K562 (cell line): ENCODE results near the gene NCOA3. TPM values are rescaled to one million over a fixed set of nuclear protein-coding genes. Genes with fewer than 3 reads are reported as not detected.

Source experiments
- ATAC-seq: fragments of 200-7000 bp; cut with Tn5 transposase; 3 replicates; pipeline ENCODE4 v1.9.1; 2020; ENCODE audit warnings: moderate library complexity
- BruUV-seq: library from RNA; stranded (reverse); fragments of 400-500 nt; replicated peaks from 2 replicates; lab custom pipeline; 2021; lab: Mats Ljungman, UMichigan
- CTCF ChIA-PET: fragments of 300-600 bp; formaldehyde crosslinking; extraction: SDS; loops from one replicate; lab custom pipeline; 2021; ENCODE audit warnings: low intra/inter-chr PET ratio; lab: Yijun Ruan, JAX
- POLR2A ChIA-PET: fragments of 300-600, 350-650 bp; sonication (Branson Sonifier 250); formaldehyde crosslinking; extraction: SDS; loops from one replicate; lab custom pipeline; 2021; ENCODE audit warnings: antibody characterized with exemption, inconsistent platforms; lab: Yijun Ruan, JAX
- DNase-seq, 4 experiments: peaks; one replicate each; pipeline versions ENCODE4 v3.0.0 to v3.0.0-alpha.2; 2011 to 2018; ENCODE audit warnings: low spot score in 3 of 4, mixed read lengths in 3 of 4; ENCODE audit errors: extremely low read depth in 1 of 4
- FAIRE-seq: peaks from 2 replicates; lab custom pipeline; 2011; peaks lifted over from hg19 to GRCh38; lab: Jason Lieb, UNC
- H2AFZ ChIP-seq: 2 replicates; pipeline ENCODE4 v1.6.0; 2011; ENCODE audit warnings: low read depth, low read length, control low read depth, inconsistent platforms
- H3K27ac ChIP-seq: fragments of 200-600 bp; 3 replicates; pipeline ENCODE4 v1.8.0; 2011; ENCODE audit warnings: low read depth, mild to moderate bottlenecking, control low read depth, inconsistent platforms, low read length, moderate library complexity, mixed read lengths; ENCODE audit errors: extremely low read depth
- H3K27me3 ChIP-seq, 2 experiments: fragments of 300-600 bp in 1 of 2; 2 replicates in 1 of 2; 3 replicates in 1 of 2; pipeline versions ENCODE4 v1.6.0 to v1.8.0; 2011; ENCODE audit warnings: inconsistent platforms in 2 of 2, low read length in 2 of 2, mild to moderate bottlenecking in 1 of 2, mixed read lengths in 1 of 2, moderate library complexity in 1 of 2; ENCODE audit not compliant: control insufficient read depth in 2 of 2, insufficient read depth in 2 of 2
- H3K36me3 ChIP-seq: fragments of 300-600 bp; 3 replicates; pipeline ENCODE4 v1.8.0; 2011; ENCODE audit warnings: mild to moderate bottlenecking, low read length, inconsistent platforms; ENCODE audit not compliant: control insufficient read depth, insufficient read depth
- H3K4me1 ChIP-seq, 2 experiments: fragments of 200-600 bp in 1 of 2; replicated peaks in 1 of 2; 2 replicates in 1 of 2; 3 replicates in 1 of 2; pipeline versions ENCODE4 v1.5.1 to v1.8.0; 2011; ENCODE audit warnings: inconsistent platforms in 2 of 2, low read length in 2 of 2, mild to moderate bottlenecking in 1 of 2, mixed read lengths in 1 of 2, moderate library complexity in 1 of 2; ENCODE audit not compliant: control insufficient read depth in 2 of 2, insufficient read depth in 2 of 2
- H3K4me2 ChIP-seq: 2 replicates; pipeline ENCODE4 v1.6.1; 2011; ENCODE audit warnings: low read length, control low read depth, inconsistent platforms, mixed read lengths; ENCODE audit not compliant: insufficient read depth
- H3K4me3 ChIP-seq: fragments of 200-600 bp; sonication (generic), shearing (Covaris generic); 2 replicates; pipeline ENCODE4 v1.5.1; 2016; ENCODE audit warnings: control low read depth, inconsistent platforms
- H3K79me2 ChIP-seq: fragments of 200-600 bp; 3 replicates; pipeline ENCODE4 v1.8.0; 2011; ENCODE audit warnings: low read length, inconsistent platforms; ENCODE audit not compliant: control insufficient read depth, insufficient read depth
- H3K9ac ChIP-seq, 2 experiments: 2 replicates each; pipeline versions ENCODE4 v1.6.0 to v1.6.1; 2011; ENCODE audit warnings: low read depth in 2 of 2, low read length in 2 of 2, control low read depth in 1 of 2, inconsistent platforms in 1 of 2, mild to moderate bottlenecking in 1 of 2, mixed read lengths in 1 of 2; ENCODE audit not compliant: insufficient read depth in 1 of 2
- H3K9me1 ChIP-seq: one replicate; pipeline ENCODE4 v1.6.0; 2011; ENCODE audit warnings: inconsistent platforms, mild to moderate bottlenecking, low read length, moderate library complexity; ENCODE audit not compliant: control insufficient read depth, insufficient read depth
- H3K9me3 ChIP-seq: replicated peaks from 2 replicates; pipeline ENCODE4 v1.5.1; 2011; ENCODE audit warnings: low read depth, low read length, inconsistent platforms; ENCODE audit not compliant: control insufficient read depth, insufficient read depth
- H4K20me1 ChIP-seq: replicated peaks from 2 replicates; pipeline ENCODE4 v1.6.1; 2011; ENCODE audit warnings: low read length, inconsistent platforms, mixed read lengths; ENCODE audit not compliant: control insufficient read depth, insufficient read depth
- ZKSCAN1 ChIP-seq: fragments of 150-350 bp; IDR thresholded peaks from 2 replicates; pipeline ENCODE4 v1.6.1; 2016; ENCODE audit warnings: low read depth, low read length
- WGBS: fragments of 100-300 bp; shearing (Covaris generic); methylation state at CpG from one replicate; pipeline ENCODE4 v1.1.6; 2016; ENCODE audit warnings: low coverage, mixed read lengths; ENCODE audit not compliant: insufficient coverage; ENCODE audit errors: missing lambda C conversion rate; 5-methylcytosine and 5-hydroxymethylcytosine counted together
- in situ Hi-C: fragments of 300-500 bp; cut with MboI; formaldehyde crosslinking; loops from 4 replicates; pipeline ENCODE4 v1.15.0; 2018; ENCODE audit warnings: inconsistent platforms, mixed read lengths
- intact Hi-C: fragments of 100-400 bp; cut with micrococcal nuclease; formaldehyde crosslinking; loops from 2 replicates; pipeline ENCODE4 v1.14.2; 2022
- polyA plus RNA-seq, 8 experiments: library from polyadenylated mRNA; depleted of rRNA in 4 of 8; stranded (reverse) in 5 of 8; unstranded in 3 of 8; fragments of >200 nt; fragmentation: Nextera tagmentation in 2 of 8; fragmentation: Illumina TruSeq in 1 of 8; extraction: Ambion mirVana in 2 of 8; extraction: Trizol in 1 of 8; gene quantifications; 2 replicates each; pipeline versions ENCODE4 v1.2.1 to v1.2.3, GENCODE V29; 2011 to 2014; ENCODE audit warnings: inconsistent platforms in 1 of 8, missing spikeins in 1 of 8
- total RNA-seq, 7 experiments: library from RNA; depleted of rRNA in 6 of 7; stranded (reverse); fragments of >200 nt in 6 of 7; fragmentation: Illumina TruSeq in 2 of 7; extraction: Trizol in 2 of 7; gene quantifications; 2 replicates each; pipeline versions ENCODE4 v1.2.1 to v1.2.3, GENCODE V29; 2011 to 2021; ENCODE audit warnings: low replicate concordance in 1 of 7
- TF ChIP-seq, protein P1 (sequence below), 3 experiments: fragments of 200-800 bp in 1 of 3; fragments of 250-450 bp in 1 of 3; fragments of 450-650 bp in 1 of 3; sonication (Bioruptor Pico) in 1 of 3; sonication (Bioruptor generic) in 1 of 3; formaldehyde crosslinking in 1 of 3; IDR thresholded peaks; 2 replicates each; pipeline versions ENCODE4 v1.6.1 to v1.8.0; 2016 to 2022; ENCODE audit warnings: mild to moderate bottlenecking in 2 of 3, missing genetic modification characterization in 2 of 3, missing compliant biosample characterization in 1 of 3, moderate library complexity in 1 of 3

The NCOA3 gene
- total and polyA plus RNA-seq, 9 of the 15 experiments (the other 6 are each of a cell fraction or from before 2014, with no cell fraction given): 3.2 to 24.3 (median 14.4) TPM

DNA sequence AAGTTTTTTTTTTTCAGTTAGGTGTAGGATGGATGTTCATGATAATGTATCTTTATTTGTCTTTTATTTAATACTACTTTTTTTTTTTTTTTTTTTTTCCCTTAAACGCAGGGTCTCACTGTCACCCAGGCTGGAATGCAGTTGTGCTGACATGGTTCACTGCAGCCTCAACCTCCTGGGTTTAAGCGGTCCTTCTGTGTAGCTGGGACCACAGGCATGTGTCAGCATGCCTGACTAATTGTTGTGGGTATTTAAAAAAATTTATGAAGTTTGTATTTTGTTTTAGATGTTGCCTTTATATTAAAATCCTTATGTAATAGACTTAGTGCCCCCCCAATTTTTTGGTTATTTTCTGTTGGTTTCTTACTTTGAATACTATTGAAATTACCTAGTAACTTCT, 42.6 kb downstream of the NCOA3 start:
- WGBS: 33% methylated on average over 2 of the region's 2 CpGs
- no peaks in the 10 kb centered on the region for H3K27me3 ChIP-seq
- no peaks in the 10 kb centered on the region for H3K9me3 ChIP-seq
- H3K79me2 ChIP-seq: peaks cover 62% of the 10 kb centered on the region
- ATAC-seq (no peak), DNase-seq (no peak), FAIRE-seq (no peak)
- H3K4me2 ChIP-seq: no peak overlapping the region
- in situ Hi-C loops (no loop called here), intact Hi-C loops (no loop called here)
- no TSS peak for BruUV-seq
- H3K9me1 ChIP-seq: no peaks in the 10 kb centered on the region
- no peak overlapping the region for H3K4me3 ChIP-seq
- H3K4me1 ChIP-seq: peaks cover 5 to 11% of the 10 kb centered on the region in 2 experiments; a peak in 3 of 5 replicates
- CTCF ChIA-PET: no interaction called here
- H3K36me3 ChIP-seq: no peaks in the 10 kb centered on the region
- H3K9ac ChIP-seq: no peak overlapping the region
- POLR2A ChIA-PET: interaction anchor here (0.9 to 1.2 kb wide), 3 partner anchors 12 to 42 kb away, joined by 3 to 4 read pairs (median 3); no protein-coding TSS in a partner anchor
- H3K27ac ChIP-seq: no peak overlapping the region
- TF ChIP-seq ZKSCAN1: no peak
- TF ChIP-seq, protein P1, sequence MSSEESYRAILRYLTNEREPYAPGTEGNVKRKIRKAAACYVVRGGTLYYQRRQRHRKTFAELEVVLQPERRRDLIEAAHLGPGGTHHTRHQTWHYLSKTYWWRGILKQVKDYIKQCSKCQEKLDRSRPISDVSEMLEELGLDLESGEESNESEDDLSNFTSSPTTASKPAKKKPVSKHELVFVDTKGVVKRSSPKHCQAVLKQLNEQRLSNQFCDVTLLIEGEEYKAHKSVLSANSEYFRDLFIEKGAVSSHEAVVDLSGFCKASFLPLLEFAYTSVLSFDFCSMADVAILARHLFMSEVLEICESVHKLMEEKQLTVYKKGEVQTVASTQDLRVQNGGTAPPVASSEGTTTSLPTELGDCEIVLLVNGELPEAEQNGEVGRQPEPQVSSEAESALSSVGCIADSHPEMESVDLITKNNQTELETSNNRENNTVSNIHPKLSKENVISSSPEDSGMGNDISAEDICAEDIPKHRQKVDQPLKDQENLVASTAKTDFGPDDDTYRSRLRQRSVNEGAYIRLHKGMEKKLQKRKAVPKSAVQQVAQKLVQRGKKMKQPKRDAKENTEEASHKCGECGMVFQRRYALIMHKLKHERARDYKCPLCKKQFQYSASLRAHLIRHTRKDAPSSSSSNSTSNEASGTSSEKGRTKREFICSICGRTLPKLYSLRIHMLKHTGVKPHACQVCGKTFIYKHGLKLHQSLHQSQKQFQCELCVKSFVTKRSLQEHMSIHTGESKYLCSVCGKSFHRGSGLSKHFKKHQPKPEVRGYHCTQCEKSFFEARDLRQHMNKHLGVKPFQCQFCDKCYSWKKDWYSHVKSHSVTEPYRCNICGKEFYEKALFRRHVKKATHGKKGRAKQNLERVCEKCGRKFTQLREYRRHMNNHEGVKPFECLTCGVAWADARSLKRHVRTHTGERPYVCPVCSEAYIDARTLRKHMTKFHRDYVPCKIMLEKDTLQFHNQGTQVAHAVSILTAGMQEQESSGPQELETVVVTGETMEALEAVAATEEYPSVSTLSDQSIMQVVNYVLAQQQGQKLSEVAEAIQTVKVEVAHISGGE (CRISPR knock-in tag; IDR thresholded peaks at IDR 0.05): peak in 1 of 3 experiments; percentile 26; a peak in 1 of 6 replicates
- peaks cover 6% of the 10 kb centered on the region; the same call in 1 of the 2 replicates for H4K20me1 ChIP-seq
- no peak overlapping the region for H2AFZ ChIP-seq
